ENCODE results near the gene NKD1. TPM values are rescaled to one million over a fixed set of nuclear protein-coding genes. Genes with fewer than 3 reads are reported as not detected.

Gene NKD1
- total RNA-seq, 2 experiments from 2014 or later = 0.04 to 0.06 TPM

- Histone ChIP-seq H3K9me3 (ENCODE audit: low read length) (no peaks in the 10 kb centered on the region), H3K4me3 (ENCODE audit: low read depth, low read length, poor library complexity, severe bottlenecking) (no peak overlapping the region), H3K9me2 (ENCODE audit: insufficient read depth, low read length) (no peaks in the 10 kb centered on the region), H3K79me2 (ENCODE audit: insufficient read depth, low read depth, low read length) (no peaks in the 10 kb centered on the region), H2AFZ (ENCODE audit: low read length) (no peak overlapping the region), H3K36me3 (ENCODE audit: insufficient read depth, low read length) (no peaks in the 10 kb centered on the region), H3K27ac (ENCODE audit: low read depth, low read length, poor library complexity, severe bottlenecking) (no peak overlapping the region), H4K20me1 (ENCODE audit: insufficient read depth, low read length) (no peaks in the 10 kb centered on the region), H3K4me1 (ENCODE audit: insufficient read depth, low read length, poor library complexity, severe bottlenecking) (no peaks in the 10 kb centered on the region), H3K4me2 (ENCODE audit: low read length) (no peak overlapping the region)
- BruUV-seq (replicated peaks) = no TSS peak
- TF ChIP-seq EZH2phosphoT487 (IDR thresholded peaks at IDR 0.05; ENCODE audit: borderline replicate concordance, low read depth, low read length) (no peak), CTCF (conservative IDR thresholded peaks at IDR 0.05; ENCODE audit: low read length) (no peak)
- intact Hi-C loops (cut with micrococcal nuclease; ENCODE audit: unreplicated experiment) = no loop called here
- ChIA-PET POLR2A (no interaction called here), CTCF (ENCODE audit: unreplicated experiment) (no interaction called here)
- no peak for DNase-seq (ENCODE audit: low spot score)
Measured at GRCh38 chr16:50563989-50564388, 15.8 kb downstream of the NKD1 start.

- Histone ChIP-seq H3K4me3 (ENCODE audit: low read depth, low read length, poor library complexity, severe bottlenecking) (no peak overlapping the region), H3K27ac (ENCODE audit: low read depth, low read length, poor library complexity, severe bottlenecking) (no peak overlapping the region), H2AFZ (ENCODE audit: low read length) (no peak overlapping the region), H3K9me2 (ENCODE audit: insufficient read depth, low read length) (no peaks in the 10 kb centered on the region), H3K4me1 (ENCODE audit: insufficient read depth, low read length, poor library complexity, severe bottlenecking) (no peaks in the 10 kb centered on the region), H3K79me2 (ENCODE audit: insufficient read depth, low read depth, low read length) (no peaks in the 10 kb centered on the region), H4K20me1 (ENCODE audit: insufficient read depth, low read length) (no peaks in the 10 kb centered on the region), H3K4me2 (ENCODE audit: low read length) (no peak overlapping the region), H3K9me3 (ENCODE audit: low read length) (no peaks in the 10 kb centered on the region), H3K36me3 (ENCODE audit: insufficient read depth, low read length) (no peaks in the 10 kb centered on the region)
- POLR2A ChIA-PET = no interaction called here
- CTCF ChIA-PET (ENCODE audit: unreplicated experiment) = no interaction called here
- DNase-seq (ENCODE audit: low spot score) = no peak
- BruUV-seq (replicated peaks) = no TSS peak
- TF ChIP-seq CTCF (conservative IDR thresholded peaks at IDR 0.05; ENCODE audit: low read length) (no peak), EZH2phosphoT487 (IDR thresholded peaks at IDR 0.05; ENCODE audit: borderline replicate concordance, low read depth, low read length) (no peak)
- intact Hi-C loops (cut with micrococcal nuclease; ENCODE audit: unreplicated experiment) = no loop called here
Measured at GRCh38 chr16:50565428-50565827, 17.2 kb downstream of the NKD1 start.

DNA sequence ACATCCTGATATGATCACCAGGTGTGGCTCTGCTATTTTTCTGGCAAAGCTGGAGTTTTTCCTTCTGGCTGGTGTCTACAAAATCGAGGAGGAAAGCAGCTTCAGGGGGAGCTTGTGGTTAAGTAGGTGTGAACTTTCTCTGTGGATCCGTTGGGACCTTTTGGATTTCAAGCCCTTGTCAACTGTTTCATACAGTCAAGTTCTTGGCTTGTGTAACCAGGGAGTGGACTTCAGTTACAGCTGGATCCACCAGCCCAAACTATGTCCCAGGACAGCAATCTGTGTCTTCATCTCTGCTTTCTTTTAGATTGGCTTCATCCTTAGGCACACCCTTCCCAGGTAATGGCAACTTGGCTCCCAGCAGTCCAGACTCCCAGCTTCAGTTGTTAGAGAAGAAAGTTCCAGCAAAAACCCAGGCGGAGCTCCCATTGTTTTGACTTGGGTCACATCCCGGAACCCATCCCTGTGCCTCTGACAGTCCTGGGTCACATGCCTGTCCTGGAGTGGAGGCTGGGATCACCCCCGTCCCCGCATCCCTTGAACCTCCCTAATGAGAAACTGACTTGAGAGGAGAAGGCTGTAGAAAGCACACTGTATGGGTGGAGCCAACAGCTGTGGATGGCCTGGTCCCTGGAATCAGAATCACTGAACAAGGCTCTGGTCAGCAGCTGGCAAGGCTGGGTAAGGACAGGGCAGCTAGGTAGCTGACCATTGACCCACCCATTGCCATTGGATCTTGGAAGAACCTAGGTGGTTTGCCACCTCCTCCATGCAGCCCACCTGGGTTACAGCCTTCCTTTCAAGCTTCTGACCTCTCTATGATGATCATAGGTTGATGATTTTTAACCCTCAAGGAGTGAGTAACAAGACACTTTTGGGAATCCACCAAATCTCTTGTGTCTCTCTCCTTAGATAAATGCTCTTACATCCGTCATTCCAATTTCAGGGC, 18.1 kb downstream of the NKD1 start:
- POLR2A ChIA-PET = no interaction called here
- H4K20me1 ChIP-seq (ENCODE audit: insufficient read depth, low read length) = no peaks in the 10 kb centered on the region

More for the DNA sequence above, 18.1 kb downstream of the NKD1 start:
- no peaks in the 10 kb centered on the region for H3K9me2 ChIP-seq (ENCODE audit: insufficient read depth, low read length)
- H3K27ac ChIP-seq (ENCODE audit: low read depth, low read length, poor library complexity, severe bottlenecking) = no peak overlapping the region
- no peaks in the 10 kb centered on the region for H3K9me3 ChIP-seq (ENCODE audit: low read length)
- BruUV-seq (replicated peaks) = no TSS peak
- intact Hi-C loops (cut with micrococcal nuclease; ENCODE audit: unreplicated experiment) = no loop called here
- no peaks in the 10 kb centered on the region for H3K79me2 ChIP-seq (ENCODE audit: insufficient read depth, low read depth, low read length)
- no peaks in the 10 kb centered on the region for H3K4me1 ChIP-seq (ENCODE audit: insufficient read depth, low read length, poor library complexity, severe bottlenecking)
- TF ChIP-seq EZH2phosphoT487 (IDR thresholded peaks at IDR 0.05; ENCODE audit: borderline replicate concordance, low read depth, low read length) (no peak), CTCF (conservative IDR thresholded peaks at IDR 0.05; ENCODE audit: low read length) (no peak)
- H2AFZ ChIP-seq (ENCODE audit: low read length) = no peak overlapping the region
- no peaks in the 10 kb centered on the region for H3K36me3 ChIP-seq (ENCODE audit: insufficient read depth, low read length)
- no peak overlapping the region for H3K4me2 ChIP-seq (ENCODE audit: low read length)
- CTCF ChIA-PET (ENCODE audit: unreplicated experiment) = no interaction called here
- no peak for DNase-seq (ENCODE audit: low spot score)
- H3K4me3 ChIP-seq (ENCODE audit: low read depth, low read length, poor library complexity, severe bottlenecking) = no peak overlapping the region
